Erythroblast (primary cell): Measurements from ENCODE around the gene MFSD11.
"Not testable (repeated sequence)": the region's sequence is repeated elsewhere in the genome, so short reads cannot be mapped to it uniquely, and the experiment has no call there.

Source experiments
- DNase-seq, 2 experiments: peaks; one replicate each; lab custom pipeline; 2025; lab: John Stamatoyannopoulos, UW
- GATA1 ChIP-seq: IDR thresholded peaks from 2 replicates; pipeline ENCODE4 v1.6.1; 2011; ENCODE audit warnings: low read depth, mild to moderate bottlenecking, control low read depth, low read length, moderate library complexity
- POLR2A ChIP-seq: IDR thresholded peaks from 2 replicates; pipeline ENCODE4 v1.6.1; 2011; ENCODE audit warnings: mild to moderate bottlenecking, low read length

MFSD11 gene

DNA sequence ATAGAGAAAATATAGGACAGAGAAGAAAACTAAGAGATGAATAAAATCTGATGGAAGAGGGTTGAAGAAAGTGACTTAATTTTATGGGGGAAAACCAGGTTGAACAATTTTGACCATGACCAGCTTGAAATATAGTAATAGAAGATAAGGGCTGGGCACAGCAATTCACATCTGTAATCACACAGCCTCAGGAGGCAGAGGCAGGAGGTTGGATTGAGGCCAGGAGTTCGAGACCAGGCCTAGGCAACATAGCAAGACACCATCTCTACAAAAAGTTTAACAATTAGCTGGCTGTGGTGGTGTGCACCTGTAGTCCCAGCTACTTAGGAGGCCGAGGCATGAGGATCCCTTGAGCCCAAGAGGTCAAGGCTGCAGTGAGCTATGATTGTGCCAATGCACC, 35.8 kb upstream of the MFSD11 start:
- TF ChIP-seq GATA1, result no peak

DNA sequence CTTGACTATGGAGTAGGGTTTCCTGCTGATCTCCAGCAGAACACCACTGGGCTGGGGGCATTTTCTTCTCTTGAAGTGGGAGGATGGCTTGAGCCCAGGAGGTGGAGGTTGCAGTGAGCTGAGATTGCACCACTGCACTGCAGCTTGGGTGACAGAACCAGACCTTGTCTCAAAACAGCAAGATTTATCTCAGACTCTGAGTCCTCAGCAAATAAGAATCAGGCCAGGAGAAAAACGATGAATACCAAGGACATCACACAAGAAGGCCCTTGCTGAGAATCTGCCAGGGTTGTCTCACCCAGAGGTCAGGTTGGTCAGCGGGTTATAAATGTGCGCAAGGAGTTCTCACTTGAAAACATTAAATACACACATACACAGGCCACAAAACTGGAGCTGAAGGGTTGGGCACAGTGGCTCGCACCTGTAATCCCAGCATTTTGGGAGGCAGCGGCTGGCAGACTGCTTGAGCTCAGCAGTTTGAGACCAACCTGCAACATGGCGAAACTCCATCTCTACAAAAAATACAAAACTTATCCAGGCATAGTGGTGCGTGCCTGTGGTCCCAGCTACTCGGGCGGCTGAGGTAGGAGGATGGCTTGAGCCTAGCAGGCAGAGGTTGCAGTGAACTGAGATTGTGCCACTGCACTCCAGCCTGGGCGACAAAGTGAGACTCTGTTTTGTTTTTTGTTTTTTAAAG, 34.8 kb upstream of the MFSD11 start:
- TF ChIP-seq POLR2A (no peak), GATA1 (no peak)
- DNase-seq, result no peak

More for the DNA sequence above, 35.8 kb upstream of the MFSD11 start:
- peak in 1 of 2 experiments; percentile 54 for DNase-seq

DNA sequence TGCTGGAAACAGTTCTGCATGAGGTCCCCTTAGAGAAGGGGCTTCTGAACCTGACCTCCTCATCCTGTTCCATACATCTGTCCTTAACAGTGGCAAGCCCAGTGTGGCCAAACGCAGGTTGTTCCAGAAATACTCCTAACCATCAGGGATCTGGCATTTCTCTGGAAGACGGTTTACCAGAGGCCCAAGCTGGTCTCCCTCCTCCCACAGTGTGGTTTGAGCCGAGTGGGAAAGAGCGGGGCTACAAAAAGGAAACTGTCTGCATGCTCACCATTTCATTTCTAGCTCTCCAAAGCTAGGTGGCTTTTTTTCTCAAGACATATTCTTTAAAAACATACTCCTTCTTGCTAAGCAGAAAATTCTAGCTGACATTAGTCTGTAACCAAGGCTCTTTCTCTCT, 33.1 kb upstream of the MFSD11 start:
- DNase-seq, result no peak
- TF ChIP-seq POLR2A (no peak), GATA1 (no peak)

DNA sequence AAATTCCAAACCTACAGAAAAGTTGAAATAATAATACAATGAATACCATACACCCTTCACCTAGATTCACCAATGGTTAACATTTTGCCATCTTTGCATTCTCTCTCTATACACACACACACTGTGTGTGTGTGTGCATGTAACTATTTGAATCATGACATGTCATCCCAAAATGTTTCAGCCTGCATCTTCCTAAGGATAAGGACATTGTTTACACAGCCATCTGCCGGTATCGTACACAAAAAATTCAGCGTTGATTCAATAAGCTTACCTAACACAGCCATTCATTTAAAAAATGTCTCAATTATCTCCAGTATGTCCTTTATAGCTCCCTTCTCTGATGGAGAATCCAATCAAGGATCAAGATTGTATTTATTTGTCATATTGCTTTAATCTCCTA, 31.1 kb upstream of the MFSD11 start:
- TF ChIP-seq POLR2A, result no peak
- TF ChIP-seq GATA1, result no peak
- no peak for DNase-seq

DNA sequence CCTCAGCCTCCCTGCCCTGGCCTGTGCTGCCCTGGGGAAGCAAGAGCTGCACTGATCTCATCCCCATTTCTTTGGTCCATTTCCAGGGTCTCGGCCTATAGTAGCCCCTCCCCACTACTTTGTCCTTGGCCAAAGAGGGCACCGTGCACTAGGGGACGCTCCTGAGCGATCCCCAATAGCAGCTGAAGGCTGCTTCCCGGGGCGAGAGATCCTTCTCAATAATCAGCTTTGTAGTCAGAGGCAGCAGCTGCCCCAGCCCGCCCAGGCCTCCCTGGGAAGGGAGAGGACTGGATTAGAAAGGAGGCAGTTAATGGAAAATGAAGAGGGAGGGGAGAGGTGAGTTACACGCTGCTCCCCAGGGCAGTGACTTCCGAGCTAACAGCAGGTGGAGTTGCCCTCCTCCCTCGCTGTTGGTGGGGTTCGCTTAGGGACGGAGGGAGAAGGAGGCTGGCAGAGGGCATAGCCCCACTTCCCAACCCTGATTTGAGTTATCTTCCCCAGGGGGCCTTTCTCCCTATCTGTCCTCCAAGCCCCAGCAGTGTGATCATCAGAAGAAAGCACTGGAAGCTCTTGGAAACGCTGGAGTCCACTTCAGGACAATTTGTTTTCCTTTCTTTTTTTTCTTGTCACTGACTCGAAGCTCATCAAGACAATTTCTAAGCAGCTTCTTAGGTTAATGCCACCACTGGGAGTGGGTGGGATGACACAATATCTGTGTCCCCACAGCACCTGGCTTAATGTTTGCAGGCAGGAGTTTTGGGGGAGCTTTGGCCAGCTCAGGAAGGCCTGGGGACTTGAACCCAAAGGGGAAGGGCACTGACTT, 29.7 kb upstream of the MFSD11 start:
- DNase-seq, result no peak
- TF ChIP-seq GATA1, result no peak
- no peak for TF ChIP-seq POLR2A

DNA sequence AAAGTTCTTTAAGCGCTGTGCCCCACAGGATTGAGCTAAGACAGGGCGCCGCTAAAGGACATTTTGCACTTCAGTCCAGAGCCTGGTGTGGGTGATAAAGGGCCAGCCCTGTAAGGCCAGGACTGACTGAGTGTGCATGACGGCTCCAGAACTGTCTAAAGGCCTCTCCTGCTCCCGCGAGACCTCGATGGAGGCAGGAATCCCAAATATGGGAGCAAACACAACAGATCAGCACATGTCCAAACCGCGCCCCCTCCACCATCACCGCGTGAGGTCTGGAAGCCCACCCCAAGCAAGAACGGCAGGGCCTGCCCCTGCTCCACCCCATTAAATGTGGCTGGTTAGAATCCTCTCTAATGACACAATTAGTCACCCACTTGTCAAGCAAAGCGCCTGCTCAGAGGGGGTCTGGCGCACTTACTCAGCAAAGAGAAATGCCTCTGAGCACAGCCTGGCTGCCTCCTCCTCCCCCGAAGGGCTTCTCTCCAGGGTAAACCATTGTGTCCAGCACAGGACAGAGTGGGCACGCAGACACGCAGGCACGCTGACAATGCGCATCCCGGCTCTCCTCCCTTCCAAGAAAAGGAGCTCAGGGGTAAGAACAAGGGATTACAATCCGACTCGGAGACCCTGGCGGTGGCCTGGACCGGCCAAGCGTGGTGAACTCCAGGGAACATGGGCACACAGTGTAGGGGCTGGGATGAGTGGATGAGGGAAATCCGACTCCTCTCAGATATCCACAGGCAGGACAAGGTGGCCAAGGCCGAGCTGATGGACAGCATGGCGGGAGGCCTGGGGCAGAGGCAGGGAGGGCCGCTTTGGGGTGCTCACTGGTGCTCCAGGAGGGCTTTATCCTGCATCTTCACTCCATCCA, 28.6 kb upstream of the MFSD11 start:
- TF ChIP-seq GATA1, result no peak
- TF ChIP-seq POLR2A, result no peak
- DNase-seq, result no peak

DNA sequence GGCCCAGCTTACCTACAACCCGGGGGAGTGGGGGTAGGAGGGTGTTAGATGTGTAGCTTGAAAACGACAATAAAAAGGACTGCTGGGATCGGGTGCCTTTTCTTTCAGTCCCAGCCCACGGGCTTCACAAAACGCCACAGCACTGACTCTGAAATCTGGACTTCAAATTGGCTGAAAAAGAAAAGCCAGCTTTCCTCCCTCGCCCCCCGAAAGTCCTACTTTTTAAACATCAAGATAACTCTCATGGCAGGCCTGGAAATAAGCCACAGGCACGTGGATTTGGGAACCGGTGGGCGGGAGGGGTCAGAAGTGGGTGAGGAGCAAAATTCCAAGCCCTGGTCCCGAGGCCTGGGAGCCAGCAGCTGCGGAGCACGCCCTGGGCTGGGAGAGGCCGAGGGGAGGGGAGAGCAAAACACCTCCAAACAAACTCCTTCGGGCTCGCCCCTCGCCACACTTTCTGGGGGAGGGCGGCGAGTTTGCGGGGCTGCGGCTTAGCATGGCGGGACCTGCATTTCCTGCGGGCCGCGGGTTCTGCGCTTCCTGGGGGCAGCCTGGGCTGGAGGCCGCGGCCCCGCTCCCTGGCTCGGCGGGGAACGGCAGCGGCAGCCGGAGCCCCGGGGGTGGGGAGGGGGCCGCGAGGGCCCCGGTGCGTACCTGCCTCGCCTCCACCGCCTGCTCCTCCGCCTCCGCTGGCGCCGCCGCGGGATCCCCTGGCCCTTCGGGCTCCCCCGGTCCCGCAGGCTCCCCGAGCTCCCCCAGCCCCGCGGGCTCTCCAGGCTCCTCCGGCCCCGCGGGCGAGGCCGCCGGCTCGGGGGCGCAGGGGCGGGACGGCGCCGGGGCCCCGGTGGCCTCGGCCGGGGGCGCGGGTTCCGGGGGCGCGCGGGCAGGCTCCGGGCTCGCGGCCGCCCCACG, 27.7 kb upstream of the MFSD11 start:
- not testable (repeated sequence) for DNase-seq

DNA sequence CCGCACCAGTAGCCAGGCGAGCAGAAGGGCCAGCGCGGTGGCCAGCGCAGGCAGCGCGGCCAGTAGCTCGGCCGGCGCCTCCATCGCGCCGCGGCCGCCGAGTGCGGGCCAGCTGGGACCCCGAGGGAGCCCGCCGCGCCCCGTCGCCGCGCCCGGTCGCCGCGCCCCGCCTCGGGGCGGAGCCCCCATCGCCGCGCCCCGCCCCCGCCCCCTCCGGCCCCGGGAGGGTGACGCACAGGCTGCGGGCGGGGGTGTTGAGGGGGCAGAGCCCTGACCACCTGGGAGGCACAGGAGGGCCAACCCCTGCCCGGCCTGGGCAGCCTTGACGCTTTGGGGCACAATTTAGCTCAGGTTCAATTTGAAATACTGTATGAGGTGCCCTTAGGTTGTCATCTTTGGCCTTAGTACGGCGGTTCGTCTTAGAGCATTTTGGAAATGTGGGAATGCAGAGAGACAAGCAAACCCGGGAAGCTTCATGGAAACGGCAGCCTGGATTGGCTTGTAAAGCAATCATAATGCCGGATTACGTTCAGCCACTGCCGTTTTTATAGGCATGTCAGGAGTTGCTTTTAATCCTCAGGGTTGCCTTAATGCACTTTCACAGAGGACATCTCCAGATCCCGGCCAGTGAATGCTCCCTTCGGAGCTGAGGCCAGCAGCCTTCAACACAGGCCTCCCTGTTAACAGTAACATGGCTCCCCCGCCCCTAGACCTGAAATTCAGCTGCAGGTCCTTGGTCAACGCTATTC, 26.9 kb upstream of the MFSD11 start, which contains the start of gene MXRA7:
TSS of gene MXRA7 (minus strand) at position 103 of the 749 bp plus-strand sequence. CDS start at position 84, 19 bp downstream.
- no peak for TF ChIP-seq GATA1
- no peak for TF ChIP-seq POLR2A
- DNase-seq, result peak; percentile 65 to 81

DNA sequence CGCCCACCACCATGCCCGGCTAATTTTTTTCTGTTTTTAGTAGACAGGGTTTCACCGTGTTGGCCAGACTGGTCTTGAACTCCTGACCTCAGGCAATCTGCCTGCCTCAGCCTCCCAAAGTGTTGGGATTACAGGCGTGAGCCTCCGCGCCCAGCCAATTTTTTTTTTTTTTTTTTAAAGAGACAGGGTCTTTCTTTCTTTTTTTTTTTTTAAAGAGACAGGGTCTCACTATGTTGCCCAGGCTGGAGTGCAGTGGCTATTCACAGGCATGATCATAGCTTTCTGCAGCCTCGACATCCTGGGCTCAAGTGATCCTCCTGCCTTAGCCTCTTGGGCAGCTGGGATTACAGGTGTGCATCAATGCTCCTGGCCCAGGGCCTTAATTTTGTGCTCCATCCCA, 25.6 kb upstream of the MFSD11 start:
- not testable (repeated sequence) for DNase-seq

DNA sequence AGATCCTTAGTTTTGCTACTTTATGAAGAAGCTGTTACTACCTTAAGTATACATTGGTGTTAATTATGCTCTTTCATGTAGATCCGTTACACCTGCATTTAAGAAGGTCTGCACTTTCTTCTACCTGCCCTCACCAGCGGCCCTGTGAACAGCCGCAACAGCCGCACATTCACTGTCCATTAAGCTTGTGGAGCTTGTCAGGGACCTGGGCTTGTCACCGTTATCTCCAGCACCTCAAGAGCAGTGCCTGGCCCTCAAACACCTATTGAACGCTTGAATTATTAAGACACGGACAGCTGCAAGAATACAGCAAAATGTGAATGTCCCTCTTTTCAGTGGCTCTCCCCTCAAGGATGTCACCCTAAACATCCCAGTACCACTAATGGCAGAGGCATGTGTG, 24.2 kb upstream of the MFSD11 start:
- no peak for TF ChIP-seq GATA1
- no peak for TF ChIP-seq POLR2A
- no peak for DNase-seq

DNA sequence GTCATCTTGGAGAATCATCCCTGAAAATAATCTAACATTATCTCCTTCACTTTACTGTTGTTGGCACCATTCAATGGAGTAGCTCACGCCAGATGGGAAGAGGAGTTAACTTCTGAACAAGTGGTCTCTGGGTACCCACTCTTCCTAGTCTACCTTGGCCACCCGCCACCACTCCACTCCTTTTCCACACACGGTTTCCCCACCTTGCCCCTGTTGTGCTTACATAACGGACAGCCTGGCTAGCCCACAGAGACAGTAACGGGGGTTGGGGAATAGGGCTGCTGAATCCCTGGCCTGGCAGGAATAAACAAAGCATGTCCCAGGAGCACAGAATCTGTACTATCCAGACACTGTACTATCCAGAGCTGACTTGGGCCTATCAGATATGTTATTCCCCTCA, 23.6 kb upstream of the MFSD11 start:
- no peak for DNase-seq
- TF ChIP-seq POLR2A (no peak), GATA1 (no peak)

DNA sequence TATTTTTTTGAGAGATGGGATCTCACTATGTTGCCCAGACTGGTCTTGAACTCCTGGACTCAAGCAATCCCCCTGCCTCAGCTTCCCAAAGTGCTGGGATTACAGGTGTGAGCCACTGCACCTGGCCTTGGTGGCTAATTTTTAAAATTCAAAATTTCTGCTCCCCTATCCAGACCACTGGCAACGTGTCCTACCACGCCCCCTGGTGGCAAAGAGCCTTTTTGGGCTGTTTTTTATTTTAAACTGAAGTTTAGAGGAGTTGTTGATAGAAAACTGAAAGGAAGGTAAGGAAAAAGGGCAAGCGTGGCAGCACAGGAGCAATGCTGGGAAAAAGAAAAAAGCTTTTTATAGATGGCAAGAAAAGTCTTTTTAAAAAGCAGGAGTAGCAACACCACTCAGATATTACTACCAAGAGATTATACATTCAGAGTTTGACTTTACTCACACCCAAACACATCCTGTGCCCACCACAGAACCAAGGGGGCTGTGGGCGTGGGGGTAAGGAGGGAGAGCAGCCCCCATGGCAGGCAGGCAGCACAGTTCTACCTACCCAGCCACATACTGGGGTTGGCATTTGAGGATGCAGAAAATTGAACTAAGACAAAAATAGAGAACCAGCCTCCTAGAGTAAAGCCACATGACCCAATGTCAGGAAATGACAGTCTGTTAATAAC, 23.0 kb upstream of the MFSD11 start:
- peak; percentile 67 to 85 for DNase-seq
- no peak for TF ChIP-seq GATA1
- no peak for TF ChIP-seq POLR2A

DNA sequence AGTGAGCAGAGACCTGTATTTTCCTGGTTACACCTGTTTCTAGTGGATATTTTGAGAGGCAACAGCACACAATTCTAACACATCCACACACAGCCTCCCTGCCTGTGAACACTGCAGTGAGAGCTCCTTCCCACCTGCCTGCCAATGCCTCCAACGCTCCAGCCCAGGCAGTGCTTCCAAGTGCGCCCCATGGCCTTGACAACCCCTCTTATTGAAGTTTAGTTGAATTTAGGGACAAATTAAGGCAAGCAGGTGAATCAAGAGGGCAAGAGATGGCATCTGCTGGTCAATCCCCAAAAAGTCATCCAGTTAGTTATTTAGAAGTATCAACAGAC, 22.5 kb upstream of the MFSD11 start:
- TF ChIP-seq GATA1 (no peak), POLR2A (no peak)

More for the DNA sequence above, 22.5 kb upstream of the MFSD11 start:
- no peak for DNase-seq
